Activated T-helper 17 cell treated with anti-CD3 and anti-CD28 coated beads, Interleukin-2, amount 50 U/mL, for 72 hours (primary cell): ENCODE measurements around the gene KLHL7. TPM values are rescaled to one million over a fixed set of nuclear protein-coding genes. Genes with fewer than 3 reads are reported as not detected.

Experiments
- total RNA-seq, 2 donors: library from RNA; stranded (reverse); gene quantifications; one replicate each; pipeline ENCODE4 v1.2.3, GENCODE V29; 2022

KLHL7 gene
- total RNA-seq, 2 donors from 2014 or later, result 15.0 to 19.4 TPM

Other genes starting within 250 kb of the KLHL7 start
- 10 to 100 TPM; 20.2 to 41.1 TPM for gene HYCC1, start 91.7 kb upstream of the KLHL7 start, total RNA-seq
- gene NUP42, start 76.3 kb downstream of the KLHL7 start, total RNA-seq, result 10 to 100 TPM; 24.7 to 48.1 TPM
- 1 to 10 TPM; 1.3 to 3.2 TPM for gene GPNMB, start 141.0 kb downstream of the KLHL7 start, total RNA-seq
- gene MALSU1, start 193.6 kb downstream of the KLHL7 start, total RNA-seq, result 10 to 100 TPM; 60.2 to 84.3 TPM